Right lobe of liver (tissue), 4 donors: Measurements from ENCODE around the gene NUAK1.

Experiments
- POLR2A ChIP-seq: fragments of 450-650 bp; IDR thresholded peaks from one replicate; pipeline ENCODE4 v1.6.1; 2017; ENCODE audit warnings: antibody characterized with exemption, mild to moderate bottlenecking
- TF ChIP-seq, protein P1 (sequence below), 4 donors: fragments of 200-600 bp in 3 of 4; fragments of 450-650 bp in 1 of 4; IDR thresholded peaks; one replicate each; pipeline versions ENCODE4 v1.5.1 to v1.8.0; 2016 to 2022; ENCODE audit warnings: antibody characterized with exemption in 4 of 4, mild to moderate bottlenecking in 2 of 4
- donor health status: DM: no; HTN: no; CAD: no.
- donor health status: DM: no; HTN: no; CAD: no.
- donor health status: DM: no; HTN: yes; CAD: no.

GRCh38 chr12:106160915-106161314 is 22.2 kb upstream of the NUAK1 start:
- TF ChIP-seq, protein P1, sequence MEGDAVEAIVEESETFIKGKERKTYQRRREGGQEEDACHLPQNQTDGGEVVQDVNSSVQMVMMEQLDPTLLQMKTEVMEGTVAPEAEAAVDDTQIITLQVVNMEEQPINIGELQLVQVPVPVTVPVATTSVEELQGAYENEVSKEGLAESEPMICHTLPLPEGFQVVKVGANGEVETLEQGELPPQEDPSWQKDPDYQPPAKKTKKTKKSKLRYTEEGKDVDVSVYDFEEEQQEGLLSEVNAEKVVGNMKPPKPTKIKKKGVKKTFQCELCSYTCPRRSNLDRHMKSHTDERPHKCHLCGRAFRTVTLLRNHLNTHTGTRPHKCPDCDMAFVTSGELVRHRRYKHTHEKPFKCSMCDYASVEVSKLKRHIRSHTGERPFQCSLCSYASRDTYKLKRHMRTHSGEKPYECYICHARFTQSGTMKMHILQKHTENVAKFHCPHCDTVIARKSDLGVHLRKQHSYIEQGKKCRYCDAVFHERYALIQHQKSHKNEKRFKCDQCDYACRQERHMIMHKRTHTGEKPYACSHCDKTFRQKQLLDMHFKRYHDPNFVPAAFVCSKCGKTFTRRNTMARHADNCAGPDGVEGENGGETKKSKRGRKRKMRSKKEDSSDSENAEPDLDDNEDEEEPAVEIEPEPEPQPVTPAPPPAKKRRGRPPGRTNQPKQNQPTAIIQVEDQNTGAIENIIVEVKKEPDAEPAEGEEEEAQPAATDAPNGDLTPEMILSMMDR (IDR thresholded peaks at IDR 0.05), result no peak
- TF ChIP-seq POLR2A, result no peak
